HEK293T (cell line): ENCODE data around the gene JPH4.

Experiments used
- CTCF ChIA-PET: fragments of 350-600 bp; formaldehyde crosslinking; extraction: SDS; loops from one replicate; lab custom pipeline; 2021; ENCODE audit warnings: antibody characterized with exemption, inconsistent platforms; lab: Yijun Ruan, JAX
- POLR2A ChIA-PET: fragments of 350-600 bp; formaldehyde crosslinking; extraction: SDS; loops from one replicate; lab custom pipeline; 2020; ENCODE audit warnings: antibody characterized with exemption, inconsistent platforms; lab: Yijun Ruan, JAX
- DNase-seq: peaks from one replicate; pipeline ENCODE4 v3.0.0; 2012; ENCODE audit warnings: mixed read lengths; ENCODE audit errors: extremely low spot score
- ARNT ChIP-seq: fragments of 450-650 bp; IDR thresholded peaks from 2 replicates; pipeline ENCODE4 v1.6.1; 2017; ENCODE audit warnings: mild to moderate bottlenecking
- BHLHE40 ChIP-seq: fragments of 450-650 bp; IDR thresholded peaks from 2 replicates; pipeline ENCODE4 v1.6.1; 2016; ENCODE audit warnings: mild to moderate bottlenecking, moderate library complexity, borderline replicate concordance
- CTBP1 ChIP-seq: fragments of 450-650 bp; IDR thresholded peaks from 2 replicates; pipeline ENCODE4 v1.6.1; 2016; ENCODE audit warnings: borderline replicate concordance
- ELF4 ChIP-seq: fragments of 450-650 bp; IDR thresholded peaks from 2 replicates; pipeline ENCODE4 v1.6.1; 2017; ENCODE audit warnings: antibody characterized with exemption
- FOXA1 ChIP-seq: fragments of 450-650 bp; IDR thresholded peaks from 2 replicates; pipeline ENCODE4 v1.6.1; 2016; ENCODE audit warnings: mild to moderate bottlenecking
- FOXK2 ChIP-seq: fragments of 450-650 bp; IDR thresholded peaks from 2 replicates; pipeline ENCODE4 v1.6.1; 2016; ENCODE audit warnings: mild to moderate bottlenecking
- FOXM1 ChIP-seq: fragments of 450-650 bp; IDR thresholded peaks from 2 replicates; pipeline ENCODE4 v1.6.1; 2017; ENCODE audit warnings: mild to moderate bottlenecking, borderline replicate concordance
- HDGF ChIP-seq: fragments of 450-650 bp; IDR thresholded peaks from 2 replicates; pipeline ENCODE4 v1.6.1; 2017; ENCODE audit warnings: antibody characterized with exemption, borderline replicate concordance
- L3MBTL2 ChIP-seq: fragments of 450-650 bp; conservative IDR thresholded peaks from 2 replicates; pipeline ENCODE4 v1.6.1; 2016; ENCODE audit warnings: mild to moderate bottlenecking
- LEF1 ChIP-seq: fragments of 450-650 bp; IDR thresholded peaks from 2 replicates; pipeline ENCODE4 v1.6.1; 2017; ENCODE audit warnings: mild to moderate bottlenecking, borderline replicate concordance
- NFRKB ChIP-seq: fragments of 450-650 bp; IDR thresholded peaks from 2 replicates; pipeline ENCODE4 v1.6.1; 2016; ENCODE audit warnings: mild to moderate bottlenecking, moderate library complexity
- PKNOX1 ChIP-seq: fragments of 450-650 bp; IDR thresholded peaks from 2 replicates; pipeline ENCODE4 v1.6.1; 2016
- SP1 ChIP-seq: fragments of 450-650 bp; IDR thresholded peaks from 2 replicates; pipeline ENCODE4 v1.6.1; 2017
- SUZ12 ChIP-seq: fragments of 450-650 bp; IDR thresholded peaks from 2 replicates; pipeline ENCODE4 v1.6.1; 2016; ENCODE audit warnings: mild to moderate bottlenecking
- TARDBP ChIP-seq: fragments of 450-650 bp; IDR thresholded peaks from 2 replicates; pipeline ENCODE4 v1.6.1; 2016
- ZNF384 ChIP-seq: fragments of 450-650 bp; IDR thresholded peaks from 2 replicates; pipeline ENCODE4 v1.6.1; 2016

Gene JPH4

GRCh38 chr14:23621204-23621931 is 42.8 kb upstream of the JPH4 start:
- TF ChIP-seq CTBP1 (no peak), PKNOX1 (no peak), FOXK2 (no peak), ELF4 (no peak), SUZ12 (no peak)
- ChIA-PET CTCF (no interaction called here), POLR2A (no interaction called here)
- no peak for DNase-seq

- CTCF ChIA-PET = interaction anchor here (1.5 kb wide), 1 partner anchor 11 kb away, joined by 4 read pairs; no protein-coding TSS in a partner anchor
These were observed 41.6 kb upstream of the JPH4 start for GRCh38 chr14:23620177-23620702.

GRCh38 chr14:23618415-23618988 is 39.9 kb upstream of the JPH4 start:
- ChIA-PET POLR2A (no interaction called here), CTCF (no interaction called here)
- TF ChIP-seq ELF4 = no peak
- TF ChIP-seq BHLHE40 = no peak
- no peak for TF ChIP-seq HDGF
- TF ChIP-seq TARDBP = no peak
- TF ChIP-seq ARNT = no peak
- no peak for TF ChIP-seq FOXM1
- no peak for TF ChIP-seq FOXK2
- TF ChIP-seq NFRKB = no peak
- TF ChIP-seq L3MBTL2 = no peak
- no peak for TF ChIP-seq ZNF384
- TF ChIP-seq CTBP1 = no peak
- TF ChIP-seq SUZ12 = no peak
- no peak for TF ChIP-seq FOXA1
- TF ChIP-seq SP1 = no peak
- no peak for TF ChIP-seq LEF1
- TF ChIP-seq PKNOX1 = no peak
- DNase-seq = no peak

More at GRCh38 chr14:23620177-23620702, 41.6 kb upstream of the JPH4 start:
- TF ChIP-seq FOXK2 (no peak), L3MBTL2 (no peak), NFRKB (no peak), TARDBP (no peak)
- DNase-seq = no peak
- POLR2A ChIA-PET = no interaction called here

- CTCF ChIA-PET = no interaction called here
- DNase-seq = no peak
- POLR2A ChIA-PET = no interaction called here
- no peak for TF ChIP-seq ZNF384
- no peak for TF ChIP-seq TARDBP
- TF ChIP-seq L3MBTL2 = no peak
- no peak for TF ChIP-seq FOXM1
- no peak for TF ChIP-seq PKNOX1
- TF ChIP-seq HDGF = no peak
- TF ChIP-seq CTBP1 = no peak
- no peak for TF ChIP-seq BHLHE40
- TF ChIP-seq ELF4 = no peak
- TF ChIP-seq ARNT = no peak
- no peak for TF ChIP-seq FOXK2
These were observed 38.9 kb upstream of the JPH4 start for GRCh38 chr14:23617539-23617938.

- ChIA-PET CTCF (interaction anchor here (1.1 kb wide), 1 partner anchor 16 kb away, joined by 4 read pairs; no protein-coding TSS in a partner anchor), POLR2A (no interaction called here)
- no peak for TF ChIP-seq NFRKB
- TF ChIP-seq HDGF = no peak
- no peak for TF ChIP-seq FOXA1
- DNase-seq = no peak
These were observed 37.3 kb upstream of the JPH4 start for GRCh38 chr14:23615856-23616255.

GRCh38 chr14:23614395-23614828 is 35.8 kb upstream of the JPH4 start:
- no peak for TF ChIP-seq BHLHE40
- no peak for TF ChIP-seq L3MBTL2
- no peak for TF ChIP-seq SP1
- TF ChIP-seq FOXA1 = no peak
- TF ChIP-seq HDGF = no peak
- no peak for TF ChIP-seq CTBP1
- TF ChIP-seq NFRKB = no peak
- TF ChIP-seq ARNT = no peak
- TF ChIP-seq ELF4 = no peak
- DNase-seq = no peak
- CTCF ChIA-PET = interaction anchor here (0.9 kb wide), 1 partner anchor 17 kb away, joined by 3 read pairs; no protein-coding TSS in a partner anchor
- POLR2A ChIA-PET = no interaction called here
